GM19035 (cell line): ENCODE results near the gene PTGES2.

Experiments used
- ATAC-seq: cut with Tn5 transposase; IDR thresholded peaks from one replicate; pipeline ENCODE4 v1.9.1; 2021; ENCODE audit not compliant: unreplicated experiment

The PTGES2 gene

DNA sequence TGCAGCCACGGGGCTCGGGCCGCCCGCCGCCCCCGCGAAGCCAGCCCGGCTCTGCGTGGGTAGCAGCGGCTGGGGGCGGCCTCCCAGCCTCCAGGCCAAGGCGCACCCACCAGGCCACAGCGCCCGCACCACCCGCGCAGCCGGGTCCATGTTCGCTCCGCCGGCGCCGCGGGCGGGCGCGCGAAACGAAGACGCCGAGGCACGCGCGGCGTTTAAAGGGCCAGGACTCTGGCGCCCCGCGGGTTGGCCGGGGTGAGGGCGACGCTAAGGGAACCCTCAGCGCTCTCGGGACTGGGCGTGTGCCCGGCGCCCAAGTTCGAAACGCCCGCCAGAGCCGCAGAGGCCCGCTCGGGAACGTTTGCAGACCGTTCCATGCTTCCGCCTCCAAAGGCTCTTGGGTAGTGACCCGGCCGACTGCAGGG lies at the start of gene PTGES2:
Gene PTGES2 (minus strand): TSS at position 162 of the 422 bp plus-strand sequence. CDS start 12 bp downstream, at position 150.
- ATAC-seq: peak; percentile 68

DNA sequence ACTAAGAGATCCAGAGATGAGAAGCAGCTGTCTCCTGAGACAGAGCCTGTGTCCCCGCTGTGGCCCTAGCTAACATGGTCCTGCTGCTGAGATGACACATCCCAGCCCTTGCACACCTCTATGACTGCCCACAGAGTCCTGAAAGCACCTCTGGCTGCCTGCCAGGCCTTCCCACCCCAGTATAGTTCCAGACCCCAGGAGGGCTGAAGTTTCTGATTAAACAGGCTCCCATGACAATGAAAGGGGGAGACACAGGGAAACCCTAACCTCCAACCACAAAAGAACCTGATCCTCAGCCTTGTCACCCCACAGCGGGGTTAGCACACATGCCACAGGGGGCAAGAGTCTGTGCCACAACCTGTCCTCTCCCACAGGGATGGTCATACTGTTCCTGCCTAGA lies 48.2 kb upstream of the PTGES2 start:
- no peak for ATAC-seq

DNA sequence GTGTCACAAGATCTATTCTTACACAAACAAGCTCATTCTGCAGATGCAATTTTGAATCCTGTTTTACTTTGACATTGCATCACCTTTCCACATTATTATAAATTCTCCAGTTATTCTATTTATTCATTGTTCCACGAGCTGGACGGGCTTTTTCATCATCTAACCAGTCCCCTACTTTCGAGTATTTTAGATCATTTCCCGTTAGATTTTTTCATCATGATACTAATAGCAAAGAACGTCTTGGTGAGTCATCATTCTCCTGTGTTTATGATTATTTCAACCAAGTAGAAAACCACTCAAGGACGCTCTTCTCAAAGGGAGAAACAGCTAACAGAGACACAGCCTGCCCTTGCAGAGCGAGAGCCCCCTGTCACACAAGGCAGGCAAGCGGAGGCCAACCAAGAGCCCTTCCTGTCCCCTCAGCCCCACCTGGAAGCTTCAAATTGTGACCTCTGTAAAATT lies 47.6 kb upstream of the PTGES2 start:
- no peak for ATAC-seq

DNA sequence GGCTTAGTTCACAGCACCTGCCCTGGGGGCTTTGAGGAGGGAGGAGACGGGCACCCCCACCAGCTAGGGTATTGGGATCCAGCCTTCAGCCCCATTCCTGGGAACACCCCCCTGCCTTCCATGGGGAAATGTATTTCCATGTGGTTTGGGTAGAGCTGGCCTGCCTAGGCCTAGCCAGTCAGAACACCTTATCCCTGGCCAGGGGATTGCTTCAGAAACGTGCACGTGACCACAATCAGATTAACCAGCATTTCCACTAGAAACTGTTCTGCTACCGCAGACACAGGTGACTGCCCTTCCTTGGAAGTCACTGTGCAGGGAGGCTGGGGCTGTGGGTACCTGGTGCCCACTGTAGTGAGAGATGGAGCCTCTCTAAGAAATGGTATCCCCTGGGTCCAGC lies 46.5 kb upstream of the PTGES2 start:
- ATAC-seq: no peak

DNA sequence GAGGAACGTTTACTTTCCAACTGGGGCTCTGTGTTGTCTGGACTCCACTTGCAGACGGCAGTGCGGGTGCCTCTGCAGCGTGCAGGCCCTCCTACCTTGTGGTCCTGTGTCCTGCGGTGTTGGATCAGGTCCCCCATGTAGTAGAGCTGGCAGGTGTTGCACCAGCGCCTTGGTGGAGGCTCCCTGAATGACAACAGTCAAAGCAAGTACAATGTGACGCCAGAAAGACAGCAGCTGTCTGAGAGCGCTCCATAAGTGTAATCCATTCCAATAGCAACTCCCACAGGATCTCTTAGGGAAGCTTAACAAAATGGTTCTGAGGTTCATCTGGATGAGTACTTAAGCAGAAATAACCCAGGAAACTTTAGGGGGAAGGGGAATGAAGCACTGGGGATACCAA lies 42.4 kb upstream of the PTGES2 start:
- ATAC-seq: no peak

DNA sequence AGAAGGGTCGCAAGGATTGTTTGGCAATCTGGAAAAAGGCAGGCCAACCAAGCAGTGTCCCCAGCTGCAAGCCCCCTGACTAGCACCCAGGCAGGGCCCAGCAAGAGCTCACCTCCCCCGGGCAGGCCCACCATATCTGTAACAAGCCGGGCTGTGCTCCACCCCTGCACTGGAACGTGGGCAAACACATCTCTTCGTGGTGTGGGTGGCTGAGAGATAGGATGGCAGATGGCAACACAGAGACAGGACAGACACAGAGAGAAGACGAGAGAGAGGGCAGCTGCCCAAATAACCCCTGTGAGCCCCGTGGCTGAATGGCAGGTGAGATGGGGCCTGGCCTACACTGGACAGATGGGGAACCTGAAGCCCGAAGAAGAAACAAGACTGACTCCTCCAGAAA lies 42.0 kb upstream of the PTGES2 start:
- ATAC-seq: no peak

DNA sequence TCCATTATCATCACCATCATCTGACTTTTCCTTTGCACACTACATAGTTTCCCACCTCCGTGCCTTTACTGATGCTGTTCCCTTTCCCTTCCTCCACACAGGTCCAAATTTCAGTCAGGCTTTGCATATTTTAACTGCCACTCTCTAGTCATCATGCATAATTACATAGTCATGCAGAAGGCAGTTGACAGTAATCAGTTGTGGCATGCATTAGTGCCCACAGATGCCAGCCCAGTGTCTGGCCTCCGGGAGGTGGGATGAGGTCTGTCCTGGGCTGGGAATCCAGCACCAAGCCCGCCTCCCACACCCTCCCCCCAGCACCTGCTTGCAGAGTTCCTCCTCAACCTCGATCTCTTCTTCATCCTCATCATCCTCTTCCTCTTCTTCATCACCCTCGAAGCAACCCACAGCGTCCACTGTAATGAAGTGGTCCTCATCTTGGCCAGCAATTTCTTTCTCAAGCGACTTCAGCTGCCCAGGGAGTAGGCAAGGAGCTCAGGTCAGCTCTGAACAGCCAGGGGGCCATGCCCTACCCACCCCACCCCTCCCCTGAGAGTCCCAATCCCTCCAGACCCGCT lies 41.3 kb upstream of the PTGES2 start:
- ATAC-seq: no peak

DNA sequence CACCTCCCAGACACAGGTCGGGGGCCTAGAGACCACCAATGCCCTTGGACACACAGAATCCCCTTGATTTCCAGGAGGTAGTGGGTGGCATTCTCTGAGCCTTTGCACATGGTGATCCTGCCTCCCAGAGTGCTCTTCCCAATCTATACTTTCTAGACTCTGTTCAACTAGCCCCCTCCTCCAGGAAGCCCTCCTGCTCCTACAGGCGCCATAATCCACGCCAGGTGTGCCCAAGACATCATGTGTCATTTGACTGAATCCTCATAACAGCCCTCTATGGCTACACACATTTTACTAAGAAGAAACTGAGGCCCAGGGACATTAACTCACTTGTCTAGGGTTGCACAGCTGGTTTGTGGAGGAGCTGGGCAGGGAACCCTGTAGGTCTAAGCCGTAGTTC lies 39.7 kb upstream of the PTGES2 start:
- ATAC-seq: no peak

DNA sequence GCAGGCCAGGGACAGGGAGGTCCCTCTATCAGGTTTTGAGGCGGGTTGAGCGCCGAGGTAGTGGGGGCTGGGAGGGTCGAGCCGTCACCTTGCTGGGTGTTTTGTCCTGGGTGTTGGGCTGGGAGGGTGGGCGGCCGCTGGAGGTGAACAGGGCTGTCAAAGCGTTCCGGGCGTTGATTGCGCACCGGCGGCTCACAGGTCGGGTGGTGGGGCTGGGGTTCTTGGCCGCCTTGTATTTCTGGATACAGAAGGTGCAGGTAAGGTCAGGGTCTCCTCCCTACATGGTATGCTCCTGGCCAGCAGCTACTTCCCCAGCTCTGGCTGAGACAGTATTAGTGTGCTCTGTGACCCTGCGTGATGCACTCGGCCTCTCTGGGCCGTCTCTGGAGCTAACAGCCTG lies 38.6 kb upstream of the PTGES2 start:
- ATAC-seq: no peak

DNA sequence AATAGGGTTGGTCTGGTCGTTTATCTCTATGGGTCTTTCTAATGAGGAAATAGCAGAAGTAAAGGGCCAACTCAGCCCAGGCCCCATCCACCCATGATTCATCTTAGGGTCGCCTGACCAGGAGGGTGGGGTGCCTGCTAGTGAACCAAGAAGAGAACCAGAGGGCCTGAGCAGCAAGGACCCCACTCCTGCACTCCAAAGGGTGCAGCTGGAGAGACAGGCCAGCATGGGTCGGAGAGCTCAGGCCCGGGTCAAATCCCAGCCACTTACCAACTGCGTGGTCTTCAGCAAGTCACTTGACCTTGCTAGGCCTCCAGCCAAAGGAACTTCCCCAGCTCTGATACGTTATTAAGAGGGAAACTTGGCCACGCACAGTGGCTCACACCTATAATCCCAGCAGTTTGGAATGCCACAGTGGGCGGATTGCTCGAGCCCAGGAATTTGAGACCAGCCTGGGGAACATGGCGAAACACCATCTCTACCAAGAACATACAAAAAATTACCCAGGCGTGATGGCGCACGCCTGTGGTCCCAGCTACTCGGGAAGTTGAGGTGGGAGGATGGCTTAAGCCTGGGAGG lies 36.9 kb upstream of the PTGES2 start:
- ATAC-seq: no peak

DNA sequence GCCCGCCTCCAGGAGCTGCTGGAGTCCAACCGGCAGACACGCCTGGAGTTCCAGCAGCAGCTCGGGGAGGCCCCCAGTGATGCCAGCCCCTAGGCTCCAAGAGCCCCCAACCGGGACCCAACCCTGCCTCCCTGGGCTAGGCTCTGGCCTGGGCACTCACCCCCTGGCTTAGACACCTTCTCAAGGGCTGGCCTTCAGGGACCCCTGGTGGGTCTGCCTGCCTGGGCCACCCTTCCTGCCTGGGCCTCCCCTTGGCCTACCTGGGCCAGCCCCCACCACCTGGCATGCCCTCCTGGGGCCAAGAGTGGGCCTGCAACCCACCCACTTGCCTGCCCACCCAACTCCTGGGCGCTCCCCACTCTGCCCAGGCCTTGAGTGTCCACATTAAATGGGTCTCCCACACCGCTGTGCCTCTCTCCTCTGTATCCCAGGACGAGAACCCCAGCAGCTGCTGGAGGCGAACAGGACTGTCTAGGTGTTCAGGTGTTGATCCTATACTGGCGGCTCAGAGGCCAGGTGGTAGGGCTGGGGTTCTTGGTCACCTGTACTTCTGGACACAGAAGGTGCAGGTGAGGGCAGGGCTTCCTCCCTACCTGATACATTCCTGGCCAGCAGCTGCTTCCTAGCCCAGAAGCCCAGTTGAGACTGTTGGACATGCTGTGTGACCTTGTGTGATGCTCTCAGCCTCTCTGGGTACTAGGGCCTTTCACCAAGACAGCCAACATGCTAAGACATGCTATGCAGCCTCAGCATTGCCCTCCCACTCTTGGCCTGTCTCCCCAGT lies 36.2 kb upstream of the PTGES2 start:
- no peak for ATAC-seq

DNA sequence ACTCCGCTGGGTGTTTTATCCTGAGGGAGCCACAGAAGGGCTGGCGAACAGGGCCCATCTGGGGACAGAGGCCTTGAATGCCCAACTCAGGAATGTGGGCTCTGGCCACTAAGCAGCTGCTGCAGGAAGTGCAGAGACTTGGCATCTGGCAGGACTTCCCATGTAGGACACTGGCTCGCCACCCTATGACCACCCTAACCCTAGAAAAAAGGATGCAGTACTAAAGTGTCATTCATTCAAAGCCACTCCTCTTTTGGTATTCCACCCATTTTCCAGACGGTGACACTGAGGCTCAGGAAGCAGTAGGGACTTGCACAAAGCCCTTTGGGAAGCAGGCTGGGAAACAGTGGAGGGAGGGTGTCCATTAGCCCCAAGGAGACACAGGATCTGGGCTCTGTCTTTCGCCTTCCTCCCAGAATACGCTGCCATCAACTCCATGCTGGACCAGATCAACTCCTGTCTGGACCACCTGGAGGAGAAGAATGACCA lies 35.5 kb upstream of the PTGES2 start:
- ATAC-seq: no peak

DNA sequence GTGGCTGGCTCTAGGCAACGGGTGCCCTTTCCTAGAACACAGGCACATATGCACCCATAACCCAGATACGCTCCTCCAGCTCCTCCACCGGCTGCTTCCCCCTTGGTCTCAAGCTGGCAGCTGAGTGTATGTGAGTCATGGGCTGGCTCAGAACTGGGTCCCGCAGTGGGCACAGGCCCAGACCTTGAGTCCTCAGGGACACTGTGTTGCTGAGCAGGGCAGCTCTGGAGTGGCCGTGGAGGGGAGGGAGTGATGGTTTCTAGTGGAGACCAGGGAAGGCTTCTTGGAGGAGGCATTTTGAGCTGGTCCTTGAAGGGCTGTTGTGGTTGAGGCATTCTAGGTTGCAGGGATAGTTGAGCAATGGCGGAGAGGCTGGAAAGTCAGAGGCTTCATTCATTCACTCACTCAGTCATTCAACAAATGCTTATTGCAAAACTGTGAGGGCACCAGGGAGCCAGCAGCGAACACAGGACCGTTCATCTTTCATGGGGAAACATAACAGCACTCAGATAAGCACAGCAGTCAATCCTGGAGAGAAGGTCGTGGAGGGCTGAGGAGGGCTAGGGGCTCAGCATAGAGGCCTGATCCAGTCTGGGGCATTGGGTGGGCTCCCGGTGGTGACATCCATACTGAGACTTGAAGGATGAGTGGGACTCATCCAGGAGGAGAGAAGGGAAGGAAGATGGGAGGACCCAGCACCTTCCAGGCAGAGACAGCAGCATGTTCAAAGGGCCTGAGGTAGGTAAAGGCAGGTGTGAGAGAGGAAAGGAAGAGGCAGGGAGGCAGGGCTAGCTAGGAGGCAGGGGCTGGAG lies 34.9 kb upstream of the PTGES2 start:
- no peak for ATAC-seq

DNA sequence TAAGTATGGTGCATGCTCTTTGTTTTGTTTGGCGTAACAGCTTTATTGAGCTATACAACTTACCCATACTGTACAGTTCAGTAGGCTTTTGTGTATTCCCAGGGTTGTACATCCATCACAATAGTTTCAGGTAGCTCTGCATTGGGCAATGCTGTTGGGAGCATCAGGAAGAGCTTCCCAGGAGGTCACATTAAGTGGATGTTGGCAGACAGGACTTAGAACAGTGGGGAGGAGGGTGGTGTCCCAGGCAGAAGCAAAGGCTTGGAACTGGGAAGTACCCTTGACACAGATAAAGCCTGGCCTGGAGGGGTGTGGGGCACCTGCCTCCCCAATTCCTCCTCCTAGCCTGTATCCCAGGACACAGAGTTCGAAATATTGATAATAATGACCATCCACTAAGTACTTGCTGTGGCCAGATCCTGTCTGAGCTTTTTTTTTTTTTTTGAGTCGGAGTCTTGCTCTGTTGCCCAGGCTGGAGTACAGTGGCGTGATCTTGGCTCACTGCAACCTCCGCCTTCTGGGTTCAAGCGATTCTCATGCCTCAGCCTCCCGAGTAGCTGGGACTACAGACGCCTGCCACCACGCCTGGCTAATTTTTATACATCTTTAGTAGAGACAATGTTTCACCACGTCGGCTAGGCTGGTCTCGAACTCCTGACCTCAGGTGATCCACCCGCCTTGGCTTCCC lies 33.8 kb upstream of the PTGES2 start:
- no peak for ATAC-seq

DNA sequence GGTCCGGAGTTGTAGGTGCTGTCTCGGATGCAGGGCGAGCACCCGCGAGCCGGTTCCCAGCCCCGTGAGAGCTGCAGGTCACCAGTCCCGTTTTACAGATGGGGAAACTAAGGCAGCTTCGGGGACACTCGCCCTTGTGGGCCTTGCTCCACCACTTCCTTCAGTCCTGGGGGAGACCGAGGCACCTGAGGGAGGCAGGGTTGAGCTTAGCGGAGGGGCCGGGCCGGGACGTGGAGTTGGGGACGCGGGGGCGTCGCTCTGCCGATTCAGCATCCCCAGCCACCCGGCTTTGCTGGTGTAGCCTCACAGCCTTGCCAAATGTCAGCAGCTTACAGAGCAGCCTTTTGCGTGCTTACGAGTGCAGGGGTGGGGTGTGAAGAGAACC lies 33.1 kb upstream of the PTGES2 start:
- peak; percentile 16 for ATAC-seq

DNA sequence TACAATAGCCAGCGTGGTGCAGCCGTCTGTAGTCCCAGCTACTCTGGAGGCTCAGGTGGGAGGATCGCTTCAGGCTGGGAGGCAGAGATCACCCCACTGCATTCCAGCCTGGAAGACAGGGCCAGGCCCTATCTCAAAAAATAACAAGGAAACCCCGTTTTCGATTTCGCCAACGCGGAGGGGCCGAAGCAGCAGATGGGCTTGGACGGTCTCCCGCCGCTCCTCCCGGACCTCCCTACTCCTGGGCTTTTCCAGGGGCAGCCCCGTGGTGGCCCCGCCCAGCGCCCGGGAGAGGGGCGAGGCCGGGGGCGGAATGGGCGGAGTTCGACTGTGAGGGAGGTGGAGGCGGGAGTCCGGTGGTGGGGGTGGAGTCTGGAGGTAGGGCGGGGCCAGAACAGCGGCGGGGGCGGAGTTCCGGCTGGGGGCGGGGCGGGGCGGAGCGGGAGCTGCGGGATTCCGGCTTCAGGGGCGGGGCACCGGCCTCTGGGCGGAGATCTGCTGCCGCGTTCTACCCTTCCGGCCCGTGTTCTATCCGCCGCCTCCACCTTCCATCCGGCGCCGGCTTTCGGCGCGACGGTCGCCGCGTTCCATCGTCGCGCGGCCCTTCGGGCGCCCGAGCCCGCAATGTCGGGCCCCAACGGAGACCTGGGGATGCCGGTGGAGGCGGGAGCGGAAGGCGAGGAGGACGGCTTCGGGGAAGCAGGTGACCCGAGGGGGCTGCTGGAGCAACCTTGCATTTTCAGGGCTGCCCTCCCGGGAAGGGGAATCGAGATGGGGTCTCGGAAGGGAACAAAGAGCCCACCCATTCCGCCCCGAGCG lies 32.5 kb upstream of the PTGES2 start, which contains the start of gene BBLN:
Gene BBLN (plus strand): TSS at position 482 of the 819 bp plus-strand sequence. CDS start 143 bp downstream, at position 625.
- peak; percentile 75 for ATAC-seq

DNA sequence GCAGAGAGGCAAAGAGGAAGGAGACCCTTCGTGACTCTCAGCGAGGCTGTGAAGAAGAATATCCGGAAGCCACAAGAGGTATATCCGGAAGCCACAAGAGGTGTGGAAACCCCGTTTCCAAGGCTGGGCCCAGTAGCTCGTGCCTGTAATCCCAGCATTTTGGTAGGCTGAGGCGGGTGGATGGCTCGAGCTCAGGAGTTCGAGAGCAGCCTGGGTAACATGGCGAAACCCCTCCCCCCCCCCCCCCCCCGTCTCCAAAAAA lies 31.9 kb upstream of the PTGES2 start:
- ATAC-seq: no peak

DNA sequence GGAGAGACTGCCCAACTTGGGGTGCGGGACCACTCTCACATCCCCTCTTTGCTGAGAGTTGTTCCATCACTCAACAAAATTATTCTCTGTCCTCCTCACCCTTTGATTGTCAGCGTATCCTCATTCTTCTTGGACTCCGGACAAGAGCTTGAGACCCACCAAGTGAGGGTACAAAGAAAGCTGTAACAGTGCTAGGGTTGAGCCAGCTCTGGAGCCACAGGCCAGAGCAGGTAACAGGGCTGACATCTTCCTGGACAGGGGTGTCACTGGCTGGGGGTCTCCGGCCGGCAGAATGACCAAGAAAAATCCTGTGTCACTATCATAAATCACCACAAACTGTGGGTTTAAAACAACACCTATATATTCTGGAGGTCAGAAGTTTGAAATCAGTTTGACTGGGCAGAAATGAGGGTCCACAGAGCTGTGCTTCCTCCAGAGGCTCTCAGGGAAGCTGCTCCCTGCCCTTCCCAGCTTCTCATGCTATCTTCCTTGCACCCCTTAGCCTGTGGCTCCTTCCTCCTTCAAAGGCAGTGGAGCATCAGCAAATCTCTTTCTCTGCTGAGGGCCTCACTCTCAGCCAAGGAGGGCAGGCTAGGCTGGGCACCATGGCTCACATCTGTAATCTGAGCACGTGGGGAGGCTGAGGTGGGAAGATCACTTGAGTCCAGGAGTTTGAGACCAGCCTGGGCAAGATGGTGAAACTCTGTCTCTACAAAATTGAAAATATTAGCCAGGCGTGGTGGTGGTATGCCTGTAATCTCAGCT lies 28.4 kb upstream of the PTGES2 start:
- ATAC-seq: no peak

DNA sequence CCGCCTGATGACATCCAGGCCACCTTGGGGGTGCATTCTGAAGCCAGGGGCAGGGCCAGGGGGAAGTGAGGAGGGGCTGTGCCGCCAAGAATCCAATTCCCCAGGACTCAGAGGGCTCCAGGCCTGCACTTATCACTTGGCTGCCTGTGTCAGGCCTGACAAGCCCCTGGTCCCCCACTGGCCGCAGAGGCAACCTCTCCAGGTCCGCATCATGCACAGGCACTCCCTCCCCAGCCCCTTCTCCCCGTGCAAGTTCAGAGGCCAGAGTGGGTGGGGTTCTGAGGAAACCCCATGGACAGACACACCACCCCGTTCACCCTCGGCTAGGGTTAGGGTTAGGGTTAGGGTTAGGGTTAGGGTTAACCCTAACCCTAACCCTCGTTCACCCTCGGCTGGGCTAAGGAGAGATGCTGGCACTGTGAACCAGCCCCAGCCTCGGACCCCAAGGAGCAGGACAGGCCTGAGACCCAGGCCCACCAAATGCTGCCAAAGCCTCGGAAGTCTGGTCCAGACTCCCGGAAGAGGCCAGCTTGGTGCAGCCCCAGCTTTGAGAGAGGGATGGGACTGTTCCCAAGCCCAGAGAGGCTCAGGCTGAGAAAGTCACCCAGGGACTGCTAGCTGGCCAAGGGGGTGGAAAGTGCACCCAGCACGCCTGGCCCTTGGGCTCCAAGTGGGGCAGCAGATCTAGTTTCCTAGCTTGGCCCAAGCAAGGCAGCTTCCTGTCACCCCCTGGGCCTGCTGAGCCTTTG lies 26.6 kb upstream of the PTGES2 start:
- no peak for ATAC-seq
